ENCODE measurements around the gene KCNE2. TPM values are rescaled to one million over a fixed set of nuclear protein-coding genes. Genes with fewer than 3 reads are reported as not detected.

The KCNE2 gene, protein sequence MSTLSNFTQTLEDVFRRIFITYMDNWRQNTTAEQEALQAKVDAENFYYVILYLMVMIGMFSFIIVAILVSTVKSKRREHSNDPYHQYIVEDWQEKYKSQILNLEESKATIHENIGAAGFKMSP
- total RNA-seq (not detected), polyA plus RNA-seq (under 1 TPM in 2 of 3 donors, not detected in 1; 0.24 to 0.67 TPM), total RNA-seq (0 to 0.17 (median 0) reads per million in 6 experiments)

DNA sequence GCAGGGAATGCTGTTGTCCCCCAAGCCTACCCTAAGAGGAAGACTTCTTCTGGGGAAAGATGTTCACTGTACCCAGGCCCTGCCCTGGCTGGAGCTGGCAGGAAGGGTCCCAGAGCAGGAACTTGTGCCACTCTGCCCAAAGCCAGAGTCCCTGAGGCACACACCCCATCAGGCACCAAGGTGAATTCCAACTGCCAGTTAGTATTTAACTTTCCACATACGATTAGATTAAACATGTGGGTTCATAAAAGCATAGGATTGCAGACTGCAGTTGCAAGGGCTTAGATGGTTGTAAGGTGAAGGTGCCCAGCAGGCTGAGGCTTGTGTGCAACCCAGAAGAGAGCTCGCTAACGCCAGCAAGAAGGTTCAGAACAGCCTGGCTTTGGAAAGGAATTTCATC, at the start of gene KCNE2:
TSS of gene KCNE2 (plus strand) at position 274 of the 400 bp plus-strand sequence. CDS start 6,473 bp downstream, outside the sequence.
- peaks cover 0 to 4% (median 0%) of the 10 kb centered on the region in 9 donors for H3K9me3 Mint-ChIP-seq
- ATAC-seq (no peak), DNase-seq (peak in 1 of 10 donors; percentile 8)
- H3K36me3 Mint-ChIP-seq: no peaks in the 10 kb centered on the region
- peak within 1 kb of the TSS in 1 of 10 donors; percentile 29 for H3K27ac Mint-ChIP-seq
- no peak within 1 kb of the TSS for H3K4me3 Mint-ChIP-seq
- POLR2A ChIA-PET: no interaction called here
- peaks cover 2 to 25% (median 10%) of the 10 kb centered on the region in 5 donors for H3K27me3 Mint-ChIP-seq
- H3K4me1 Mint-ChIP-seq: peaks cover 5 to 10% (median 7%) of the 10 kb centered on the region in 4 donors

DNA sequence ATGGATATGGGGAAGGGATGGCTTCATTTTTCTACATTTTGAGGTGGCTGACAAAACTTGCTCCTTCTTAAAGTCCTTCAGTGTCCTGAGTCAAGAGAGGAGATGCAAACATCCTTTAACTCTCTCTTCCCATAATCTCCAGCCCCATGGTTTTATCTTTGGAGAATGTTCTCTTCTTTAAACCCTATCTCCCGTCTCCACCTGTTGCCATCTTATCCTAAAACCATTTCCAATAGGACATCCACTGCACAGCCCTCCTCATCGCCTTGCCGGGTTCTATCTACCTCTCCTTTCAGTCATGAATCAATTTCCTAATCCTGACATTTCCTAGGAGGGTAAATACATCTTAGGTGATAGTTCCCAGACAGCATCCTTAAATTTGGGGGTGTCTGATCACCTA, 44.2 kb upstream of the KCNE2 start:
- H3K27me3 Mint-ChIP-seq: peaks cover 0 to 8% (median 3%) of the 10 kb centered on the region in 5 donors
- DNase-seq (no peak), ATAC-seq (no peak)
- POLR2A ChIA-PET: interaction anchor here (0.6 kb wide), 1 partner anchor 1155 kb away, joined by 4 read pairs; no protein-coding TSS in a partner anchor
- no peak overlapping the region for H3K4me3 Mint-ChIP-seq
- no peaks in the 10 kb centered on the region for H3K4me1 Mint-ChIP-seq
- peaks cover 0 to 4% (median 0%) of the 10 kb centered on the region in 9 donors for H3K9me3 Mint-ChIP-seq
- H3K36me3 Mint-ChIP-seq: peaks cover 0 to 4% (median 0%) of the 10 kb centered on the region in 3 donors
- no peak overlapping the region for H3K27ac Mint-ChIP-seq

DNA sequence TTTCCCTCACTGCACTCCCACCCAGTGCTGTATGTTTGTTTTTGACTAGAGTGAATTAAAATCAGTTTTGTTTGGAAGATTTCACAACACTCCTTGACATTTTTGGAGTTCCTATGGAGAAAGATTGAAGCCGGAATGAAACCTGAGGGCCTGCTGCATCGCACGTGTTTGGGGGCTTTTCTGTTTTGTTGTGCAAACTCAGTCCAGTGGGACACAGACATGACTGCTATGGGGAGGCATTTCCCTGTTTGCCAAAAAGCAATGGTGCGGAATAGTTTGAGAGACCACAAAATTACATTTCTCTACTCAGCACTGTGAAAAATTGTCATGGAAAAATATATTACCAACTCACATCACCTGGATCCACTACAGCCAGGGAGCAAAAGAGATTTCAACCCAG, 43.8 kb upstream of the KCNE2 start:
- peaks cover 0 to 8% (median 3%) of the 10 kb centered on the region in 5 donors for H3K27me3 Mint-ChIP-seq
- POLR2A ChIA-PET: no interaction called here
- DNase-seq: no peak

DNA sequence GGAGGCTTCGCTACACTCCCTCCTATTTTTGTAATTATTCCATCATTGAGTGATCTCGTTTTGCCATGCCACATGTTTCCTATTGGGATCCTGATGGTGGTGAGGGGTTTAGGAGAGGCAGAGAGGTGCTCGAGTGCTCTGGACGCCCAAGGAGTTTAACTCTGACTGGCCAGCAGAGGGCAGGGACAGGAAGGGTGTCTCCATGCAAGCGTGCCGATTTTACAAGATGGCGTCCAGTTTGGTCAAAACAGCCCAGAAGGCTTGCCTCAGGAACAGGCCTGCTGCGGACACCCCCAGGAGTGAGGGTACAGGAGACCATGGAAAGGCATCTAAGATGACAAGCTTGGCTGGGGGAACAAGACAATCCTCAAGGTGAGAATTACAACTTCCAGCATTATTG, 33.8 kb upstream of the KCNE2 start:
- ATAC-seq (no peak), DNase-seq (no peak)
- H3K27me3 Mint-ChIP-seq: peaks cover 0 to 6% (median 2%) of the 10 kb centered on the region in 5 donors
- H3K4me3 Mint-ChIP-seq: no peak overlapping the region
- POLR2A ChIA-PET: no interaction called here
- no peaks in the 10 kb centered on the region for H3K4me1 Mint-ChIP-seq
- H3K9me3 Mint-ChIP-seq: peaks cover 0 to 14% (median 5%) of the 10 kb centered on the region in 9 donors
- peaks cover 0 to 6% (median 4%) of the 10 kb centered on the region in 3 donors for H3K36me3 Mint-ChIP-seq
- no peak overlapping the region for H3K27ac Mint-ChIP-seq

More for the DNA sequence above, 43.8 kb upstream of the KCNE2 start:
- Mint-ChIP-seq H3K9me3 (peaks cover 0 to 4% (median 2%) of the 10 kb centered on the region in 9 donors), H3K4me1 (no peaks in the 10 kb centered on the region), H3K4me3 (no peak overlapping the region), H3K36me3 (peaks cover 0 to 4% (median 0%) of the 10 kb centered on the region in 3 donors), H3K27ac (no peak overlapping the region)
- no peak for ATAC-seq

DNA sequence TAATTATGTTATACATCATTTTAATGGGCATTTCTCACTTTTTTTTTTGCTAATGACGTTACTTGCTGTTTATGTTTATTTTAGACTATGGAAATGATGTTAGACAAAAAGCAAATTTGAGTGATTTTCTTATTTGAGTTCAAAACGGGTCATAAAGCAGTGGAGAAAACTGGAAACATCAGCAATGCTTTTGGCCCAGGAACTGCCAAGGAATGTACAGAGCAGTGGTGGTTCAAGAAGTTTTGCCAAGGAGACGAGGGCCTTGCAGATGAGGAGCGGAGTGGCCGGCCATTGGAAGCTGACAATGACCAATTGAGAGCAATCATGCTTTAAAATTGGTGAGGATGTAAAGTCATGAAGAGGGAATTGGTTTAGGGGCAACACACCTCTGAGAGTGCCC, 32.1 kb upstream of the KCNE2 start:
- peaks cover 0 to 14% (median 5%) of the 10 kb centered on the region in 9 donors for H3K9me3 Mint-ChIP-seq
- H3K36me3 Mint-ChIP-seq: peaks cover 0 to 6% (median 4%) of the 10 kb centered on the region in 3 donors
- H3K4me3 Mint-ChIP-seq: no peak overlapping the region
- DNase-seq (no peak), ATAC-seq (no peak)
- peaks cover 0 to 6% (median 1%) of the 10 kb centered on the region in 5 donors for H3K27me3 Mint-ChIP-seq
- H3K27ac Mint-ChIP-seq: no peak overlapping the region
- POLR2A ChIA-PET: interaction anchor here (0.6 kb wide), 1 partner anchor 382 kb away, joined by 5 read pairs; no protein-coding TSS in a partner anchor
- H3K4me1 Mint-ChIP-seq: no peaks in the 10 kb centered on the region

DNA sequence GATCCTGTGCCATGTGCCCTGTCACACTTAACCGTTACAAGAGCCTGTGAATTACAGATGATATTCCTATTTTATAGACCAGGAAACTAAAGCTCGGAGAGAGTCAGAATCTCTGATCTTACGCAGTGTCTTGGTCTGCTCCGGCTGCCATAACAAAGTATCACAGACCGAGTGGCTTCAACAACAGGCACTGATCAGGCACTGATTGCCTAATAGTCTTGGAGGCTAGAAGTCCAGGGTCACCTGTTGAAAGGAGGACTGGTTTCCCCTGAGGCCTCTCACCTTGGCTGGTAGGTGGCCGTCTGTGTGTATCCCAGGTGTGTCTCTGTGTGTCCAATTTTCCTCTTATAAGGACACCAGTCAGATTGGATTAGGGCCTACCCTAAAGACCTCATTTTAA, 31.5 kb upstream of the KCNE2 start:
- POLR2A ChIA-PET: no interaction called here
- ATAC-seq (no peak), DNase-seq (no peak)
- Mint-ChIP-seq H3K4me3 (no peak overlapping the region), H3K27ac (no peak overlapping the region), H3K27me3 (peaks cover 0 to 6% (median 2%) of the 10 kb centered on the region in 5 donors), H3K9me3 (peaks cover 0 to 14% (median 5%) of the 10 kb centered on the region in 9 donors), H3K36me3 (peaks cover 0 to 6% (median 4%) of the 10 kb centered on the region in 3 donors), H3K4me1 (no peaks in the 10 kb centered on the region)

DNA sequence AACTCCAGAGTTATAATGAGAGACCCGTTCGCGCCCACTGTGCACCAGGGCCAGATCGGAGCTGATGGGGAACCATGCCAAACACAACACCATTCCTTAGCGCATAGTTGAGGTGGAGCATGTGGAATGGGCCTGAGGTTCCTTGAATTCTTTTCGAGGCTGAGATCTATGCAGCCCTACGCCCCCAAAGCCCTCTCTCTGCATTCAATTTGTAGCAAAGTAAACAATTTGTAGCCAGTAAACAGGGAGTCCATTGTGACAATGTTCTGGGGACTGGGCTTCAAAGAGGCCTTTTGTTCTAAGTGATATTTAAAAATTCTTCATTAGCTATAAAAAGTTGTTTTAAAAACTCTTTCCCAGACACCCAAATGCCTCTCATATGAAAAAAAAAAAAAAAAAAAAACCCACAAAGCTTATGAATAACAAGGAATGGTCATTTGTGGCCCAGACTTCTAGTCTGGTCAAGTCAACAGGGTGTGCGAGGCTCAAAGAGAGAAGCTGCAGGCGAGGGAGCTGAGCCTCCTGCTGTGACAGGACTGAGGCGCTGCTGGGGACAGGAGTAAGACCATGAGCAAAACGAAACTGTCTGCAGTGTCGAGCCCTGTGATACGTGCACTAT, 30.6 kb upstream of the KCNE2 start:
- H3K4me1 Mint-ChIP-seq: no peaks in the 10 kb centered on the region
- ATAC-seq: no peak
- no peak for DNase-seq
- H3K4me3 Mint-ChIP-seq: no peak overlapping the region
- no peak overlapping the region for H3K27ac Mint-ChIP-seq
- peaks cover 0 to 3% (median 0%) of the 10 kb centered on the region in 5 donors for H3K27me3 Mint-ChIP-seq
- POLR2A ChIA-PET: no interaction called here
- H3K9me3 Mint-ChIP-seq: peaks cover 0 to 14% (median 5%) of the 10 kb centered on the region in 9 donors
- H3K36me3 Mint-ChIP-seq: peaks cover 0 to 6% (median 4%) of the 10 kb centered on the region in 3 donors

DNA sequence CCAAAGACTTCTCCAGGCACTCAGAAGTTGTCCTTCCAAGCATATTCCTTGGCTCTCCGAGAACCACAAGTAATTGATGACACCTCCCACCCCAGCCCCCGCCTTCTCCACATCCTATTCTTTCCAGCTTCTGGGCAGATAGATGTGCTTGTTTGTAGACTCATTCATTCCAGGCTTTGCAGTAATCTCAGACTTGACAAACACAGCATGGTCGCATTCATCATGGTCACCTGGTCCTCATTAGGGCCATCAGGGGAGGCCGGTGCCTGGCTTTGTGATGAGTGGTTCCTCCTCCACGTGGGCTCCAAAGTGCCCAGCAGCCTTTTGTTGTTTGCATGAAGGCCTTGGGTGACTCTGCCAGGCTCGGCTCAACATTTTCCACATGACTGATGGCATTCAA, 28.5 kb upstream of the KCNE2 start:
- no peaks in the 10 kb centered on the region for H3K4me1 Mint-ChIP-seq
- no peak overlapping the region for H3K27ac Mint-ChIP-seq
- H3K9me3 Mint-ChIP-seq: peaks cover 0 to under 1% (median 0%) of the 10 kb centered on the region in 9 donors
- no peak overlapping the region for H3K4me3 Mint-ChIP-seq
- ATAC-seq (no peak), DNase-seq (no peak)
- POLR2A ChIA-PET: no interaction called here
- H3K27me3 Mint-ChIP-seq: peaks cover 0 to 3% (median 0%) of the 10 kb centered on the region in 5 donors
- H3K36me3 Mint-ChIP-seq: peaks cover 0 to 3% (median 0%) of the 10 kb centered on the region in 3 donors

DNA sequence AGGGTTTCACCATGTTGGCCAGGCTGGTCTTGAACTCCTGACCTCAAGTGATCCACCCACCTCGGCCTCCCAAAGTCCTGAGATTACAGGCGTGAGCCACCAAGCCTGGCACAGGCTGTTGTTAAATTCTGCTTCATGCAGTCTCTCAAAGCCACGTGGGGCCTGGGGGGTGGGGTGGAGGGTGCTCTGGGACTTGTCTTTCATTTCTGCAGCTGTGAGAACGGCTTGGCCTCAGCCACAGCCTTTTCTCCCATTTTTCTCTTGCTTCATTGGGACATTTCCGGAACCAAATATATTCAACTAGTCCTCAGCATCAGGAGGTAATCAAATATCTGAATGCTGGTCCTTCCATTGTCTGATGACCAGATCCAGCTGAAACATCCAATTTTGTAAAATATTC, 27.6 kb upstream of the KCNE2 start:
- H3K4me1 Mint-ChIP-seq: peaks cover 0 to 2% (median 0%) of the 10 kb centered on the region in 4 donors
- H3K27me3 Mint-ChIP-seq: peaks cover 0 to 3% (median 0%) of the 10 kb centered on the region in 5 donors
- H3K4me3 Mint-ChIP-seq: no peak overlapping the region
- ATAC-seq: no peak
- POLR2A ChIA-PET: no interaction called here
- no peak for DNase-seq
- no peaks in the 10 kb centered on the region for H3K9me3 Mint-ChIP-seq
- H3K36me3 Mint-ChIP-seq: no peaks in the 10 kb centered on the region
- H3K27ac Mint-ChIP-seq: no peak overlapping the region

DNA sequence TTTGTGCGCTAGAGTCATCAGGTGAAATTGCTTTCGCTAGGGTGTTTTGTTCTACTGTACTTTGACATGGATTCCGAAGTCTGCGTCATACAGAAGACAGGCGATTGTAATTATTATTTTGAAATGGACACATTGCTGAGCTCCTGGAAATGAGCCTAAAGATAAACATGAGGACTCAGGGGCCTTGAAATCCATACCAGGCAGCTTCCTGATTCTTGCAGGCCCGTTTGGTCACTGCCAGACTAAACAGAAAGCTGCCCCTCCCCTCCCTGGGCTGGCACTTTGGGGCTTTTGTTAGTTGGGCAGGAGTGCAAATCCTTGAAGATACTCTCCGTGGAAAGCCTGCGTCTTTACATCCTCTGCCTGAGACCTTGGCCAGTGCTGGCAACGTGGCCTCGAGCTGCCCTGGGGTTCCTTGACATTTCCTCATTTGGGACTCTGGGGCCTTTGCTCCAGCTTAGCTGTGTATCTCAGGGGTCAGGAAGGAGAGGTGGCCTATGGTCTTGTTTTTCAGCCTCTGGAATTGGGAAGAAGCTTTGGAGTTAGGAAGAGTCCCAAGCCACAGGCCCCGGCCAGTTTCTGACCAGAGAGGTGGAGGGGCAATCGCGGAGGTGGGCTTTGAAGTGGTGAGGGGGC, 26.9 kb upstream of the KCNE2 start:
- ATAC-seq: no peak
- DNase-seq: no peak
- POLR2A ChIA-PET: no interaction called here
- no peak overlapping the region for H3K4me3 Mint-ChIP-seq
- peaks cover 0 to 2% (median 0%) of the 10 kb centered on the region in 4 donors for H3K4me1 Mint-ChIP-seq
- H3K36me3 Mint-ChIP-seq: no peaks in the 10 kb centered on the region
- no peaks in the 10 kb centered on the region for H3K9me3 Mint-ChIP-seq
- no peak overlapping the region for H3K27ac Mint-ChIP-seq
- H3K27me3 Mint-ChIP-seq: peaks cover 0 to 3% (median 0%) of the 10 kb centered on the region in 5 donors

DNA sequence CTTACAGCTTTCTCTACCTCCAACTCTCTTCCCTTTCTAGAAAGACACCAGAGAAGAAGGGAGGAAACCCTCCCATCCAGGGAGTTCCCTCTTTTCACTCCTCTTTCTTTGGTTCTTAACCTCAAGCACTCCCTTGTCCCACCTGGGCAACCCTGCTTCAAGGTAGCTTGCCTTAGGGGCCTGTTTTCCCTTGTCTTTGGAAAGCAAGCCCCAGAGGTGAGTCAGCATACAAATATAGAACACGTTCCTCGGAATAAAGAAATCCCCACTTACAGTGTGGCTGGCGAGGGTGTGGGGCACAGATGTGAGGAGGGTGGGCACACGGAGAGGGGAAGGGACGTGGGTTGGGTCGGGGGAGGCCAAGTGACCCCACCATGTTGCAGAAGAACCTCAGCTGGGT, 26.1 kb upstream of the KCNE2 start:
- ATAC-seq (no peak), DNase-seq (no peak)
- Mint-ChIP-seq H3K27me3 (peaks cover 0 to 3% (median 0%) of the 10 kb centered on the region in 5 donors), H3K36me3 (no peaks in the 10 kb centered on the region), H3K27ac (no peak overlapping the region), H3K4me3 (no peak overlapping the region), H3K4me1 (peaks cover 0 to 2% (median 0%) of the 10 kb centered on the region in 4 donors), H3K9me3 (no peaks in the 10 kb centered on the region)
- POLR2A ChIA-PET: no interaction called here

DNA sequence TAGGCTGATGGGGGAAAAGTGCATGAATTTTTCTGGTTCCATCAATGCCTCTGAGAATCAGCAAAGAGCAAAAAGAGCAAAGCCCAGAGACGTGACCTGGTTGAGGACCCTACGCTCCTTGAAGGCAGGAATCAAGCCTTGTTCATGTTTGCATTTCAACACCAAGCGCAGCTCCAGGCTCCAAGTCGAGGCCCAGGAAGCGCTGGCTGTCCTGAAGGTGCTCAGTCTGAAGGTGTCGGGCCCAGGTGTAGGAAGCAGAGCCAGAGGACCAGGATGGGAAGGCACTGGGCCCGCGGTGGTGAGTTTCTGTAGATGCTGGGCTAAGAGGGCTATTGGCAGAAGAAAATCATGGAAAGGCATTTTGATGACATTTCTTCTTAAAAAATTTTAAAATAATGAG, 25.6 kb upstream of the KCNE2 start:
- peaks cover 0 to 2% (median 0%) of the 10 kb centered on the region in 4 donors for H3K4me1 Mint-ChIP-seq
- no peaks in the 10 kb centered on the region for H3K36me3 Mint-ChIP-seq
- peak overlapping the region in 2 of 10 donors; percentile 16 to 75 for H3K27ac Mint-ChIP-seq
- DNase-seq (no peak), ATAC-seq (no peak)
- POLR2A ChIA-PET: no interaction called here
- H3K9me3 Mint-ChIP-seq: no peaks in the 10 kb centered on the region
- H3K4me3 Mint-ChIP-seq: no peak overlapping the region
- peaks cover 0 to 3% (median 0%) of the 10 kb centered on the region in 5 donors for H3K27me3 Mint-ChIP-seq

DNA sequence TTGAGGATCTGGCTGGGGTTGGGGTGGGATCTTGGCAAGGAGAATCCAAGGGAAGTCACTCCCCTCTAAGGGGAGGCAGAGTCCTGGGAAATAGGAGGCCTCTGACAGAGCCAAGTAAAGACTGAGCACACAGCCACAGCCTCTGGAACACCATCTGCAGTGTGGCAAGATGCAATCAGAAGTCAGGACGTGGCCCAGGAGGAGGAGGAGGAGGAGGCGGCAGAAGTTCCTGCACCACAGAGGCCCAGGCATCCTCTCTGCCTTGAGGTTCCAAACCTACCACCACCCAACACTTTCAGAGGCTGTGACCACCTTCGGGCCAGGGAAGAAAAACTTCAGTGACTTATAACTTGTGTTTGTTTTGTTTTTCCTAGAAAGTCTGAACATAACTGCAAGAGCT, 23.7 kb upstream of the KCNE2 start:
- Mint-ChIP-seq H3K9me3 (no peaks in the 10 kb centered on the region), H3K27ac (no peak overlapping the region), H3K4me1 (peaks cover 0 to 2% (median 0%) of the 10 kb centered on the region in 4 donors), H3K36me3 (no peaks in the 10 kb centered on the region), H3K4me3 (no peak overlapping the region), H3K27me3 (peaks cover 0 to 2% (median 0%) of the 10 kb centered on the region in 5 donors)
- no peak for DNase-seq
- ATAC-seq: no peak
- POLR2A ChIA-PET: no interaction called here
